Stimulated activated CD4-positive, alpha-beta T cell treated with anti-CD3 and anti-CD28 coated beads, Interleukin-1b, Interleukin-23, amount 100 ng/mL, for 1 hour (primary cell): ENCODE measurements around the gene SRGAP3.

Source experiments
- DNase-seq, 2 donors: peaks; one replicate each; pipeline ENCODE4 v3.0.0-alpha.2; 2020; ENCODE audit warnings: low read depth in 2 of 2

SRGAP3 gene

DNA sequence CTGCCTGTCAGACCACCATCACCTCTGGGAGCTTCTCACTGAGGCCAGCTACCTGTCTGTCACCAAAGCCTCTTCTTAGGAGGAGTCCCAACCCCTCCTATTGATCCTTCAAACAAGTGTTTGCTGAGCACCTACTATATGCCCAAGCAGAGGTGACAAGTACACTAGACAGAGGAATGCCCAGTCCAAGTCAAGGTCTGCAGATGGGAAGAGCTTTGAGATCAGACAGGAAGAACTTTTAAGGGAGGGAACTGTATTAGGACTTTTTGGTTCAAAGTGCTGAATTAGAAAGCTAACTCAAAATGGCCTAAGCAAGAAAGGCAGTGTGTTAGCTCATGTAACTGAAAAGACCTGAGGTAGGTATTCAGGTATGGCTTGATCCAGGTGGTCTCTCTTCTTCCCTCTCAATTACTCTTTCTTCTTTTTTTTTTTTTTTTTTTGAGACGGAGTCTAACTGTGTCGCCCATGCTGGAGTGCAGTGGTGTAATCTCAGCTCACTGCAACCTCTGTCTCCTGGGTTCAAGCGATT, 282.6 kb downstream of the SRGAP3 start:
- no peak for DNase-seq

DNA sequence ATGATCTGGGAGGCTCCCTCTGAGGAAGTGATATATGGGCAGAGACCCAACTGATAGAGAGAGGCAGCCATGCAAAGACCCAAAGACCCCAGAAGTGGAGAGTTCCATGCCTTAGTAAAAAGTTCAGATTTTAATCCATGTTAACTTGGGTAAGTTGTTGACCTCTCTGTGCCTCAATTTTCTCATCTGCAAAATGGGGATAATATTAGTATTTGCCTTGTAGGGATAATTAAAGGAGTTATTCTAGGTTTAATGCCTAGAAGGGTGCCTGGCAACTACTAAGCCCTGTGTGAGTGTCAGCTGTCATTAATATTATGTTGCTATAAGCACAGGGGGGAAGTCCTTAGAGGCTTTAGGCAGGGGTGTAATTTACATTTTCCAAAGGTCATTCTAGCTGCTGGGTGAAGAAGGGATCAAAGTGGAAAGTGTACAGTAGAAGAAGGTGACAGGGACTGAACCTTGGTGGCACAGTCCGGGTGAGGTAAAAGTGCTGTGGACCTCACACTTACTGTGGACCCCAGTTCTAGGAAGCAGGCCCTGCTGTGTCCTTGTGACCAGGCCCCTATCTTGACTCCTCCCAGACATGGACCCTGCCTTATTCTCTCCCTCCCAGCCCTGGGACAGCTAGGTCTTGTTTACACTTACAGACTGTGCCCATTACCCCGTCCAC, 283.2 kb downstream of the SRGAP3 start:
- no peak for DNase-seq

DNA sequence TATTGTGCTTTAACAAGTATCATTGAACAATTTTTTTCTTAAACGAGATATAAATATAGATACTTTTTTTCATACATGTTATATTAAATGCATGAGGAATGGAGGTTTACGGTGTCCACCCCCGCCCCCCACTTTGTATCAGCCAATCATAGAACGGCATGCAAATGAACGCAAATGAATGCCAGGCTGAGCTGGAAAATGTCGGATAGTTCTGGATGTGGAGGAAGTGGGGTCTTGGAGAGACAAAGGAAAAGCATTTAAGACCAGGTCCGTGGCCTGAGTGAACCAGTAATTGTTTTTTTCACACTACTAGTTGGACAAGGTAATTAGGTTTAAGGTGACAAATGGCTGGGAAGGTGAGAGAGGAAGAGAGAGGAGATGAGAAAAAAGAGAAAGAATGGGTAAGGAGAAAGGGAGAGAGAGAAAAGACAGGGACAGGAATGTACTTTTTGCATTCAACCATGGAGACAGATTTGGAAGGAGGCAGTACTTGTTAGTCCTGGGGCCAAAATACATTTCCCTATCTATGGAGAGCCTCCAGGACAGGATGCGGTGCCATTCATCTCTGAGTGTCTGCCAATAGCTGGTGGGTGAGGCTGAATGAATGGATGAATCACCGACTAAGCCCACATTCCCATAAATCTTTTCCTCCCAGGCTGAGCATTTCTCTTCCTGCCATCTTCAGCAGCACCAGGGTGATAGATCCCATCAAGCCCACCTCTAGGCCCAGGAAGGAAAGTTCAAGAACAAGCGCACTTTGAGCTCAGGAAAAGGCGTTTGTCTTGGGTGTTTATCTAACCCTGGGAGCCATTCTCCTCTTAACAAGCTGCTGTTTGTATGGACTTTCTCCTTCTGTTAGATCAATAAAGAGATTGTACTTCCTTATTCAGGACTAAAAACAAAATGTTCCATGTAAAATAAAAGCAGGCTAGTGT, 284.7 kb downstream of the SRGAP3 start:
- DNase-seq = no peak

DNA sequence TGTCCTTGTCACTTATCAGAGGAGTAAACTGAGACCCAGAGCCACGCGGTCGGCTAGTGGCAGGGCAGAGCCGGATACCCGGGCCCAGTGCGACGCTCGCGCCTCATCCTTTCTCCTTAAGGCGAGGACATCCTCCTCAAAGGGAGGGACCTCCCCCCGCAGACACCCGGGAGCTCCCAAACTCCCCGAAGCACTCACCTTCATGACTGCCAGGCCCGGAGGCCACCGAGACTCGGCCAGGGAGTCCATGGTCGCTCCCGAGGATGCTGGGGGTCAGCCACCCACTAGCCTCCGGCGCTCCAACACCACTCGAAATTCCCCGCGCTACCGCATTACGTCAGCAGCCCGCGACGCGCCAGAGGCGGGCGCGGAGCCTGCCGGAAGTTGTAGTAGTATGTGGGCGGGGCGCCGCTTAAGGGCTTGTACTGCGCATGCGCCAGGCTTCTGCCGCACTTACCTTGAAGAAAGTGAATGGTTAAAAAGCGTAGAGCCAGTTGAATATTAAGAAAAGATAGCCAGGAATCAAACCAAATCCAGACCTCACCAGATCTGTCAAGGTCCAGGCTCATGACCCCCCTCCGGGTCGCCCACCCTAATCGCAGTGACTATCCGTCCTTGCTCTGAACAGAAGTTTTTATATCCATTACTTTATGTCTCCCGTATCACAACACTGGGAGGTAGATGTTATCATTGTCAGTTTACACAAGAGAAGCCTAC, 286.2 kb downstream of the SRGAP3 start, which contains the start of gene RAD18:
RAD18 (minus strand) TSS at position 336 of the 717 bp plus-strand sequence; CDS start at position 249, 87 bp downstream.
- DNase-seq = peak; percentile 74 to 83

DNA sequence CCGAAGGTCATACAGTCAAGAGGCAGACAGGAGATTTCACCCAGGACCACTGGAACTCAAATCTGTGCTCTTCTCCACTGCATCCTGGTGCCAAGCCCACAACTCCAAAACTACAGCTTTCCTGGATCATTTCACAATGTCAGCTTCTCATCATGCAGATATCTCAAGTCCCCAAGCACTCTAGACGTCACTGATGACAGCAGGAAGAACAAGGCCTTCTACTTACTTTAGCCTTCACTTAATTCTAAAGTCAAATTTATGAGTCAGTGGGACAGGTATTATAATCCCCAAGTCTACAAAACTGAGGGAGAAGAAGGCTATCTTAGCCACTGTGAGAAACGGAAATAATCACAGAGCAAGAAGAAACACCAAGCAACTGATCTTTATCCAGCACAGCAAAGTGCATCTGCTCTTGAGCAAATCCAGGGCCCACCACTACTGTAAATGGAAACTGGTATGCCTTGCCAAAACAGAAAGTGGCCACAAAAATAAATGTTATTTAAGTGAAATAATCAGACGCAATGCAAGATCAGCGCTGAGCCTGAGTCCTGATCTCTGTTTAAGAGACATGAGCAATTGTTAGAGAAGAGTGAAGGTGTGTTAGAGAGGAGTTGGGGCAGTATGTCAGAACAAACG, 287.1 kb downstream of the SRGAP3 start:
- no peak for DNase-seq

DNA sequence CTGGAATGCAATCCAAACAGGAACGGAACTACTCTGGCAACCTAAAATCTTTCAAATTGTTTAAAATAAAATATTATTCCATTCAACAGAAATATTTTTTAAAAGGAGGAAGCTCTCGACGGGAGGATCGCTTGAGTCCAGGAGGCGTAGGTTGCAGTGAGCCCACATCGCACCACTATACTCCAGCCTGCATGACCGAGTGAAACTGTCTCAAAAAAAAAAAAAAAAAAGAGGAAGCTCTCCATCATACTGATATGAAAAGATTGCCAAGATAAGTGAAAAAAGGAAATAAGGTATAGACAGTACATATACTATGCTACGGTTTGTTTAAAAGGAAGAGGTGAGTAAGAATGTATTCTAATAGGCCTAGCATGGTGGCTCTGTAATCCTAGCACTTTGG, 289.8 kb downstream of the SRGAP3 start:
- DNase-seq = no peak

DNA sequence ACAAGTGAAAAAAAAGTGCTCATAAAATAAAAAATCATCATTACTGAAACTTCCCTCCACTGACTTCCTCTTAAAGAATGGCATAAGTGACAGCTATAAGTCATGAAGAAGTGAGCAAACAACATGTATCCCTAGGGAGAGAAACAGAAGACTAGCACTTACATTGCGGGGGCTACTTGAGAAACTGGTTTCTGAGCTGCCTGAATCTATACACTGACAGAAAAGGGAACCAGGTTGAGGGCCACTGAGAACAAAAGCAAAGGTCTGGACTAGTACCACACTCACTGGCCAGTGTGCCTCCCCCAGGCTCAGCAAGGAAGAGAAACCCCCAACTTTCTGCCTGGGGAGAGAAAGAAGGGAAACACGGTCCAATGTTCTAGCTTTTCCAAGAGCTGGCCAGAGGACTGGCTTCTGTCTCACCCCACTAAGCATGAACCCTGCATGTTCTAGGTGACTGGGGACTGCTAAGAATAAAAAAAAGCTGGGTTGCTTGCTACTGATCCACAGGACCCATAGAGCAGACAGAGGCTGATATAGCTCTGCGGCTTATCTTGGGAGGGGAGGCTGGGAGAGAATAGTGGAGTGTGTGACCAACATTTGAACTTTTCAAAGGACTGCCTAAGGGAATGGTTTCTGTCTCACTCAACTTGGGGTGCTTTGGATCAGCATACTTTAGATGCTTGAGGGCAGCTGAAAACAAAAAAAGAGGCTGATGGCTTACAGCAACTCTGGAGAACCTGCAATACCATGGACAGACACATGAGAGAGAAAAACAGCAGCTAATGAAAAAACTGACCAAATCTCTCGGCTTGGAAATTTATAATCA, 294.3 kb downstream of the SRGAP3 start:
- DNase-seq = no peak

DNA sequence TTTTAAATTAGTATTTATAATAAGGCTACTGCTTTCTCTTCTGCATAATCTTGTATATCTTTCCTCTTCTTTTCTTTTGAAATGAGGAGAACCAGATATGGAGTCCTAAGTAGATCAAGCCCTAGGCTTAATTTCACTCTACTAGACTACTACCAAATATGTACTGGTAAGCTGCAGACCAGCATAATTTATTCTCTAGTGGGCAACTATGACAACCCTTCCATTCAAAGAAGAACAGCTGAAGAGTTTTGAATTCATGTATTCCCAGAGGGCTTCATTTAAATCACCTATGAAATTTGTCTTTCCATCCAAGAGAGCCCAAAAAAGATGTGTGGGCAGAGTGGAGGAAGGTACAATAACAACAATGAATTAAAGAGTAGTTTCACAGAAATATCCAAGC, 296.1 kb downstream of the SRGAP3 start:
- no peak for DNase-seq

DNA sequence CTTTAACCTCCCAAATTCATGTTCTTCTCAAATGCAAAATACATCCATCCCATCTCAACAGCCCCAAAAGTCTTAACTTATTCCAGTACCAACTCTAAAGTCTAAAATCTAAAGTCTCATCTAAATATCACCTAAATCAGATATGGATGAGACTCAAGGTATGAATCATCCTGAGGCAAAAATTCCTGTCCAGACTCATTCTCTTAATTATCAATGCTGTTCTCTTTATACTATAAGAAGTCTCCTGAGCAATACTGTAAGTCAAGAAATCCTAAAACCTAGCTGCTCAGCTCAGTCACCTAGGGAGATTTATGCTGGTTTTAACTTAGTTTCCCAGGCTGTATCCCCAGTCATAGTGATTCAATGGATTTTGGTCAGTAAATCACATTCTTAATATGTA, 297.3 kb downstream of the SRGAP3 start:
- no peak for DNase-seq

DNA sequence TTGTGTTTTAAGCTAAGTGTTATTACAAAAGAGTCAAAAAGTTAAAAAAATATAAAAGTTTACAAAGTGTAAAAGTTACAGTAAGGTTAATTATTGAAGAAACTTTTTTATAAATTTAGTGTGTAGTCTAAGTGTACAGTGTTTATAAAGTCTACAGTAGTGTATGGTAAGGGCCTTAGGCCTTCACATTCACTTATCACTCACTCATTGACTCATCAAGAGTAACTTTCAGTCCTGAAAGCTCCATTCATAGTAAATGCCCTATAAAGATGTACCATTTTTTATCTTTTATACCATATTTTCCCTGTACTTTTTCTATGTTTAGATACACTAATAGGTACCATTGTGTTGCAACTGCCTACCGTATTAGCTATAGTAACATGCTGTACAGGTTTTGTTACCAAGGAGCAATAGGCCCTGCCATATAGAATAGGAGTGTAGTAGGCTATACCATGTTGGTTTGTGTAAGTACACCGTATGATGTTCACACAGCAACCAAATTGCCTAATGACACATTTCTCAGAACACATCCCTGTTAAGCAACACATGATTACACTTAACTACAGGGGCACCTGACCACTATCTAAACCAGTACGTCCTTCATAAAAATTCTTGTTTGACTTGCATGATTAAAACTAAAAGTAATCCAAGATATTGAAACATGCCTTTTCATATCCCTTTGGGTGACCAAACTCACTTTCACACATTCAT, 303.4 kb downstream of the SRGAP3 start:
- DNase-seq = no peak

DNA sequence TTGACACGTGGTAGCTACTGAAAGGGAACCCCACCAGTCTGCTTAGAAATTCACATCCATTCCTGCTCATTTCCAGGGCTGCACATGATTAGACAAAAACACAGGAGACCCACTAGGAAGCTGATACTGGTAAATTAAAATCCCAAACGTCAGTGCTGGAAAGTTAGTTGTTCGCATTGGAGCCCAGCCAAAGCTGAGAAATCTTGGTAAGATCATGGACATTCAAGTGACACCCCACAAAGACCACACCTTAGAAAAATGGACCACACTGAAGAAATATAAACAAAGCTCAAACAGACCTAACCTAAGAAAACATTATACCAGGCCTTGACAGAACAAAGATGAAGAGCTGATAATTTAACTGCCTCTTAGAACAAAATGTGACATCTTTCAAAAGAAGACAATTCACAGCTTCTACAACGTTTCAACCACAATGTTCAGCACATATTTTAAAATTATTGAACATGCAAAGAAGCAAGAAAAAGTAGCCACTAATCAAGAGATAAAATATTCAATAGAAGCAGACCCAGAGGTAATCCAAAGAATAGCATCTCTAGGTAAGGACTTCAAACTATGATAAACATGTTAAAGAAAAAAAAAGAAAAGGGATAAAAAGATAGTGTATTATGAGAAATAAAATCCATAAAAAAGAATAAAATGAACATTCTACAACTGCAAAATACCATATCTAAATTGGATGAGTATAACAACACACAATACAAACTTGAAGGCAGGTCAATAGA, 306.5 kb downstream of the SRGAP3 start:
- no peak for DNase-seq

DNA sequence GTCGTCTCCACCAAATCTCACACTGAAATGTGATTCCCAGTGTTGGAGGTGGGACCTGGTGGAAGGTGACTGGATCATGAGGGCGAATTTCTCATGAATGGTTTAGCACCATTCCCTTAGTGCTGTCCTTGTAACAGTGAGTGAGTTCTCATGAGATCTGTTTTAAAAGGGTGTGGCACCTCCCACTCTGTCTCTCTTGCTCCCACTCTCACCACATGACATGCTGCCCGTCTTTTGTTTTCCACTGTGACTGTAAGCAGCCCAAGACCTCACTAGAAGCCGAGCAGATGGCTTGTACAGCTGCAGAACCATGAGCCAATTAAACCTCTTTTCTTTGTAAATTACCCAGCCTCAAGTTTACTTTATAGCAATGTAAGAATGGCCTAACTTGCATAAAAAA, 307.3 kb downstream of the SRGAP3 start:
- DNase-seq = no peak

DNA sequence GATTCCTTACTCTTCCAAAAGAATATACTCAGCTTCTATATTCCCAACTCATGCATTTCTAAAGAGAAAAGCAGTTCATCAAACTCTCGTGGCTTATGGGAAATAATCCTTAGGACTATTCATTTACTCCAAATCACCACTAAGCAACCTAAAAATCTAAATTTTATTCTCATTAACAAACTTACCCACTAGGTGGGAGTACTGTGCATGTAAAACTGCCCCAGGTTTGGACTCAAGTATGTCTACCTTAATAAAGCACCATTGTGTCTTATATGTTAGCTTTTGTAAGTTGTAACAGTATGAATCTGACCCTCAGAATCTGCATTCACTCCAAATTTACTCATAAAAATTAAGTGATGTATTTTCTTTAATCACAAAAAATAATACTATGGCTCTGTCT, 311.4 kb downstream of the SRGAP3 start:
- DNase-seq = no peak

DNA sequence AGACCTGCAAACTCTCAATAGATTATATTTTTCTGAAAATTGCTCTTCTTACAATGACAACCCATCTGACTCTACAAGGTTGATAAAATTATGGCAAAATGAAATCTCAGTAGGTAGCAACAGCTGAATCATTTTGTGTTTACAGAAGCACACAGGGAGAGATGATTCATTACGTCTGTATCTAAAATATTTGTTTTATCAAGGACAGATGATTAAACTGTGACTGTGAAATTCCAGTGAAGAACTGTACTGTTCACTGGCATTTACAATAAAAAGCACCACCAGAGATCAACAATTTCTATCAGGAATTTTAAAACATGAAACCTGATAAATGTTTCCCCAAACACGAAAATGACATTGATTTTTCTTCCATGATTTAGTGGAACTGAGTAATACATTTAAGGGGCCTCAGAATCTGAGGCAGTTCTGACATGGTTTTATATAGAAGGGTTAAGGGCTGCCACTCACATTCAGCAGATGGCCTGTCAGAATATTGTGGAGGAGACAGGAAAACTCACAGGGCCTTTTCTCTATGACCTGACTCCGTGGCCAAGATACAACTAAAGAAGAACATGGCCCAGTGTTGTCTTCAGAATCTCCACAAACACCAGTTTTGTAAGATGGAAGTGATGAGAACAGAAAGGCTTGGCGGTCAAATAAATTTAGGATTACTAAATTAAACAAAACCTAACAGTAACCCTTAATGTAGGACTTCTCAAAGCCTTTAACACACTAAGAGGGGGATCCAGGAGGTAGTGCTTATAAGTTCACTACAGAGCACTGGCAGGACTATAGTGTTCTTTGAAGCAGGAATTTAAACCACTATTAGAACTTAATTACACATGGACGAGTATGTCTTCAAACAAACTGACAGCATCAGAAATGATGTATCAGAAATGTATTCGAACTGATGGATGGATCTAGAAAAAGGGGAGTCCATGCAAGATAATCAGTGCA, 312.1 kb downstream of the SRGAP3 start:
- DNase-seq = no peak

DNA sequence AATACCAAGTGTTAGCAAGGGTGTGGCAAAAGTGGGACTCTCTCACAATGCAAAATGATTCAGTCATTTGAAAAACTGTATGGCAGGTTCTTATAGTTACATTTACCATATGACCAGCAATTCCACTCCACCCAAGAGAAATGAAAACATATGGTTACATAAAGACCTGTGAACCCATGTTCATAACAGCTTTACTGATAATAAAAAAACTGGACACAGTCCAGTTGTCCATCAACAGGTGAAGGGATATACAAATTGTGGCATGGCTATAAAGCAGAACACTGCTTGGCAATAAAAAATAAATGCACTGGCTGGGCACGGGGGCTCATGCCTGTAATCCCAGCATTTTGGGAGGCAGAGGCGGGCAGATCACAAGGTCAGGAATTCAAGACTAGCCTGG, 316.9 kb downstream of the SRGAP3 start:
- DNase-seq = no peak

DNA sequence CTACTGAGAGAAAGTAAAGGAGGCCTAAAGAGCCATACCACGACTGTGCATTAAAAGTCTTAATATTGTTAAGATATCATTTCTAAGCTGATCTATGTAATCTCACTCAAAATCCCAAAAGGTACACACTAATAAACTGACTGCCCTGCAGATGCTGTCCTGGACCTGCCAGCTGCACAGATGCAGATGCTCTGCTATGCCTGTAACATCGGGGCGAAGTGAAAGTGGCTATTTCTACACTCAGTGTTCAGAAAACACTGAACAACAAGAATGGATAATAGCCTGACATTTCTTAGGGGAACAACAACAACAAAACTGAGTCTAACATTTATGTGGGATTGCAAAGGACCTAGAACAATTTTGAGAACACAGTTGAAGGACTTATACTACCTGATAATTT, 318.1 kb downstream of the SRGAP3 start:
- DNase-seq = no peak
